GM06990 (cell line): ENCODE data around the gene ARRDC3.

Experiments used
- DNase-seq: peaks from one replicate; pipeline ENCODE4 v3.0.0-alpha.2; 2011; ENCODE audit not compliant: insufficient read length; ENCODE audit errors: extremely low read depth
- H3K27me3 ChIP-seq: replicated peaks from 2 replicates; pipeline ENCODE4 v1.6.0; 2011; ENCODE audit warnings: low read length; ENCODE audit not compliant: control insufficient read depth, insufficient read depth
- H3K36me3 ChIP-seq: 2 replicates; pipeline ENCODE4 v1.5.1; 2011; ENCODE audit warnings: low read length; ENCODE audit not compliant: control insufficient read depth, insufficient read depth
- H3K4me3 ChIP-seq: replicated peaks from 2 replicates; pipeline ENCODE4 v1.5.1; 2011; ENCODE audit warnings: low read depth, mild to moderate bottlenecking, control low read depth, low read length
- CTCF ChIP-seq: IDR thresholded peaks from 2 replicates; pipeline ENCODE4 v1.5.1; 2011; ENCODE audit warnings: low read length, control low read depth, mild to moderate bottlenecking, inconsistent platforms; ENCODE audit not compliant: insufficient read depth, poor library complexity, severe bottlenecking

Gene ARRDC3

DNA sequence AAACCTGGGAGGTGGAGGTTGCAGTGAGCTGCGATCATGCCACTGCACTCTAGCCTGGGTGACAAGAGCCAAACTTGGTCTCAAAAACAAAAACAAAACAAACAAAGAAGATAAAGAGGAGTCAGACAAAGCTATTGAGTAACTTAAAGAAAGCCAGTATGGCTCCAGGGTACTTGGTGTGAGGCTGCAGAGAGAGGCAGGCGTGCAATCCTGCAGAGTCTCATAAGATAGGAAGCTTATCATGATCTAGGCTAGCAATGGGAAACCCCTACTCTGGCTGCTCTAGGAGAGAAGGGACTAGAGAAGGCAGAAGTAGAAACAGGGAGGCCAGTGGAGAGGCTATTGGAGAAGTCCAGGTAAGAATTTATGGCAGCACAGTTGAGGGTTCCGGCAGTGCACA lies 42.0 kb downstream of the ARRDC3 start:
- TF ChIP-seq CTCF = no peak
- Histone ChIP-seq H3K27me3 (no peaks in the 10 kb centered on the region; the same call in 1 of the 2 replicates), H3K36me3 (no peaks in the 10 kb centered on the region), H3K4me3 (no peak overlapping the region)
- no peak for DNase-seq

GRCh38 chr5:91340532-91340931 lies 42.6 kb downstream of the ARRDC3 start:
- H3K27me3 ChIP-seq = no peaks in the 10 kb centered on the region; the same call in 1 of the 2 replicates
- DNase-seq = no peak
- H3K36me3 ChIP-seq = no peaks in the 10 kb centered on the region
- no peak for TF ChIP-seq CTCF
- H3K4me3 ChIP-seq = no peak overlapping the region

- no peak for TF ChIP-seq CTCF
- H3K4me3 ChIP-seq = no peak overlapping the region
- H3K27me3 ChIP-seq = no peaks in the 10 kb centered on the region; the same call in 1 of the 2 replicates
- no peaks in the 10 kb centered on the region for H3K36me3 ChIP-seq
- no peak for DNase-seq
Observed at GRCh38 chr5:91339063-91339705, 43.9 kb downstream of the ARRDC3 start.

DNA sequence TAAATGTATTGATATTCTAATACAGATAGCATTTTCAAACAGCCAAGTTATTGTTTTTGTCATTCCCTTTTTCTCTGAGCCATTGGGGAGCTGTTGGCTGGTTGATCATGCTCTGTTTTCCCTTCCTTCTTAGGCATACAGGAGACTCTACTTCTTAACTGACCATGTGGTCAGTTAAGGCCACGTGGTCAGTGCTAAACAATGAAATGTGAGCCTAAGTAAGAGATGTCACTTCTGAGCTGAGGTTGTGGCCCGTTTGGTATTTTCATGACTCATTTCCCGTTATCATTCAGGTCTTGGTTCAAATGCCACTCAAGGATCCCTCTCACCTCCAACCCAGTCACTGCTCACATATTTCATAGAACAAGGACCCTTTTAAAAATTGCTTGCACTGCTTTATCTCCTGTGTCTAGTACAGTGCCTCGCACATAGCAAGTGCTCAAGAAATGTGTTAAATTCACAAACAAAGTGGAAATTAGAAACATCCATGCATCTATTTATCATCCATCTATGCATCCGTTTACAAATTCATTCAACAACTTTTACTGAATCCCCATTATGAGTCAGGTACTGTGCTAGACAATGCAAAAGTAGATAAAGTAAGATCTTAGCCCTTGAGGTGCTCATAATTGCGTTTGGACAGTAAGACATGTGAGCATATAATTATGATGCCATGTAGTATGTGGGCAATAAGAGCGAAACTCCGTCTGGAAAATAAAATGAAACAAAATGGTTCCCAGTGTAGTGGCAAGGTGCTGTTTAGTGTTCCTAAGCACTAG lies 50.7 kb downstream of the ARRDC3 start:
- Histone ChIP-seq H3K4me3 (no peak overlapping the region), H3K36me3 (no peaks in the 10 kb centered on the region), H3K27me3 (no peaks in the 10 kb centered on the region)
- DNase-seq = no peak
- no peak for TF ChIP-seq CTCF

DNA sequence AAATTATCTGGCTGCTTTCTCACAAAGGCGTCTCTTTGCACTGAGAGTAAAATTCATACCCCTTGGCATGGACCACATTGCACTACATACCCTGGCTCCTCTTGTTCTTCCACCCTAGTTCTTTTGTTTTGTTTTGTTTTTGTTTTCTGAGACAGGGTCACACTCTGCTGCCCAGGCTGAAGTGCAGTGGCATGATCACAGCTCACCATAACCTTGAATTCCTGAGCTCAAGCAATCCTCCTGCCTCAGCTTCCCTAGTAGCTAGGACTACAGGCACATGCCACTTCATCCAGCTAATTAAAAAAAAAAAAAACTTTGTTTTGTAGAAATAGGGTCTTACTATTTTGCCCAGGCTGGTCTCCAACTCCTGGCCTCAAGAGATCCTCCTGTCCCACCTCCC lies 51.4 kb downstream of the ARRDC3 start:
- H3K4me3 ChIP-seq = no peak overlapping the region
- no peak for TF ChIP-seq CTCF
- no peak for DNase-seq
- H3K27me3 ChIP-seq = no peaks in the 10 kb centered on the region
- H3K36me3 ChIP-seq = no peaks in the 10 kb centered on the region
